ENCODE data around the gene RPS19BP1. TPM values are rescaled to one million over a fixed set of nuclear protein-coding genes. Genes with fewer than 3 reads are reported as not detected.

The RPS19BP1 gene
- total RNA-seq, 4 donors from 2014 or later: 93.4 to 157 (median 121) TPM

DNA sequence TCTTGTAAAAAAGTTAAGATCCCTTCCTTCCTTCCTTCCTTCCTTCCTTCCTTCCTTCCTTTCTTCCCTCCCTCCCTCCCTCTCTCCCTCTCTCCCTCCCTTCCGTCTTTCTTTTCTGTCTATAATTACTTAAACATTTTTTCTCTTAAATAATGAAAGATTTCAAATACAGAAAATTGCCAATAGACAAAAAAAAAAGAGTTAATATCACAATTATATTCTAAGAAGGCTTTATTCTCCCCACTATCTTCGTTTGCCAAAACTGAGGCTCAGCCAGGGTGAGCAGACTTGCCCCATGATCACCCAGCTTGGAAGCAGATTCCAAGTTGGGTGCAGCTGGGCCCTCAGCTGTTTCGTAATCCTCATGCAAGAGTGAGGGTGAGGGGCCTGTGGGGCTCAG, 37.7 kb upstream of the RPS19BP1 start:
- intact Hi-C loops (cut with DNase I; ENCODE audit: low total_unique reads): no loop called here
- WGBS, 2 donors: 70 to 73% methylated on average over 3 of the region's 3 CpGs
- H3K4me3 ChIP-seq (ENCODE audit: low read depth, poor library complexity, severe bottlenecking): no peak overlapping the region
- no peak for DNase-seq (ENCODE audit: low spot score in 2 of 2)
- no peak for TF ChIP-seq POLR2A (IDR thresholded peaks at IDR 0.05)
- TF ChIP-seq, protein P1, sequence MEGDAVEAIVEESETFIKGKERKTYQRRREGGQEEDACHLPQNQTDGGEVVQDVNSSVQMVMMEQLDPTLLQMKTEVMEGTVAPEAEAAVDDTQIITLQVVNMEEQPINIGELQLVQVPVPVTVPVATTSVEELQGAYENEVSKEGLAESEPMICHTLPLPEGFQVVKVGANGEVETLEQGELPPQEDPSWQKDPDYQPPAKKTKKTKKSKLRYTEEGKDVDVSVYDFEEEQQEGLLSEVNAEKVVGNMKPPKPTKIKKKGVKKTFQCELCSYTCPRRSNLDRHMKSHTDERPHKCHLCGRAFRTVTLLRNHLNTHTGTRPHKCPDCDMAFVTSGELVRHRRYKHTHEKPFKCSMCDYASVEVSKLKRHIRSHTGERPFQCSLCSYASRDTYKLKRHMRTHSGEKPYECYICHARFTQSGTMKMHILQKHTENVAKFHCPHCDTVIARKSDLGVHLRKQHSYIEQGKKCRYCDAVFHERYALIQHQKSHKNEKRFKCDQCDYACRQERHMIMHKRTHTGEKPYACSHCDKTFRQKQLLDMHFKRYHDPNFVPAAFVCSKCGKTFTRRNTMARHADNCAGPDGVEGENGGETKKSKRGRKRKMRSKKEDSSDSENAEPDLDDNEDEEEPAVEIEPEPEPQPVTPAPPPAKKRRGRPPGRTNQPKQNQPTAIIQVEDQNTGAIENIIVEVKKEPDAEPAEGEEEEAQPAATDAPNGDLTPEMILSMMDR (IDR thresholded peaks at IDR 0.05): no peak

DNA sequence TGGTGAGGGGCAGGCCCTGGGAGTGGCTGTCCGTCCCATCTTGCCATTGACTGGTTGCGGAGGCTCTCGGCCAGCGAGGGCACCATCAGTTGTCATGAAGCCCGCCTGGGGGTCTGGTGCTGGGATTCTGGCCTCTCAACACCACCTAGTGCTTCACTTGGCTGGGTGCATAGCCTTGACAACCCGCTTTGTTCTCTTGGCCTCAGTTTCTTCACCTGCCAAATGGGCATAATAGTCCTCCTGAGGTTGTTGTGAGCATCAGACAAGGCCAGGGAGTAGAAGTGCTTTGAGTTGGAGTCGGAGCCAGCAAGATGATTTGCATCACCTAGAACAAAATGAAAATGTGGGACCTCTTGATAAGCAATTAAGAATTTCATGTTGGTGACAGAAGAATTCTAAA, 36.5 kb upstream of the RPS19BP1 start:
- TF ChIP-seq, protein P1 (IDR thresholded peaks at IDR 0.05): no peak
- TF ChIP-seq POLR2A (IDR thresholded peaks at IDR 0.05): no peak
- H3K4me3 ChIP-seq (ENCODE audit: low read depth, poor library complexity, severe bottlenecking): no peak overlapping the region
- no peak for DNase-seq (ENCODE audit: low spot score in 2 of 2)
- 91 to 95% methylated on average over 2 to 7 of the region's 7 CpGs for WGBS, 2 donors
- intact Hi-C loops (cut with DNase I; ENCODE audit: low total_unique reads): no loop called here

- 75 to 78% methylated on average over 12 to 19 of the region's 19 CpGs for WGBS, 2 donors
- H3K4me3 ChIP-seq (ENCODE audit: low read depth, poor library complexity, severe bottlenecking): no peak overlapping the region
- TF ChIP-seq POLR2A (IDR thresholded peaks at IDR 0.05): no peak
- TF ChIP-seq, protein P1 (IDR thresholded peaks at IDR 0.05): no peak
- no peak for DNase-seq (ENCODE audit: low spot score in 2 of 2)
- intact Hi-C loops (cut with DNase I; ENCODE audit: low total_unique reads): no loop called here
Observed at GRCh38 chr22:39568278-39568981, 35.9 kb upstream of the RPS19BP1 start.

- intact Hi-C loops (cut with DNase I; ENCODE audit: low total_unique reads): no loop called here
- DNase-seq (ENCODE audit: low spot score in 2 of 2): no peak
- no peak for TF ChIP-seq POLR2A (IDR thresholded peaks at IDR 0.05)
- TF ChIP-seq, protein P1 (IDR thresholded peaks at IDR 0.05): no peak
- WGBS, 2 donors: 38 to 43% methylated on average over 14 of the region's 14 CpGs
- no peak overlapping the region for H3K4me3 ChIP-seq (ENCODE audit: low read depth, poor library complexity, severe bottlenecking)
Observed at GRCh38 chr22:39567135-39567946, 34.8 kb upstream of the RPS19BP1 start.

GRCh38 chr22:39565414-39565944, 32.9 kb upstream of the RPS19BP1 start:
- no peak overlapping the region for H3K4me3 ChIP-seq (ENCODE audit: low read depth, poor library complexity, severe bottlenecking)
- intact Hi-C loops (cut with DNase I; ENCODE audit: low total_unique reads): no loop called here
- TF ChIP-seq, protein P1 (IDR thresholded peaks at IDR 0.05): no peak
- TF ChIP-seq POLR2A (IDR thresholded peaks at IDR 0.05): no peak
- 95 to 96% methylated on average over 5 of the region's 5 CpGs for WGBS, 2 donors
- no peak for DNase-seq (ENCODE audit: low spot score in 2 of 2)
